HL-60/S4 treated with retinoic acid at 250 ng/mL for 4 days and 3 days (cell line): ENCODE measurements around the gene CCM2.

Experiments used
- in situ Hi-C: fragments of 300-500 bp; cut with MboI; formaldehyde crosslinking; loops from 2 replicates; pipeline ENCODE4 v1.7.0; 2022; ENCODE audit warnings: low sequenced_read_pairs

CCM2 gene

GRCh38 chr7:45061806-45062425, 61.9 kb downstream of the CCM2 start:
- in situ Hi-C loops, result no loop called here

- in situ Hi-C loops, result no loop called here
Observed at GRCh38 chr7:45064047-45064725, 64.2 kb downstream of the CCM2 start.

DNA sequence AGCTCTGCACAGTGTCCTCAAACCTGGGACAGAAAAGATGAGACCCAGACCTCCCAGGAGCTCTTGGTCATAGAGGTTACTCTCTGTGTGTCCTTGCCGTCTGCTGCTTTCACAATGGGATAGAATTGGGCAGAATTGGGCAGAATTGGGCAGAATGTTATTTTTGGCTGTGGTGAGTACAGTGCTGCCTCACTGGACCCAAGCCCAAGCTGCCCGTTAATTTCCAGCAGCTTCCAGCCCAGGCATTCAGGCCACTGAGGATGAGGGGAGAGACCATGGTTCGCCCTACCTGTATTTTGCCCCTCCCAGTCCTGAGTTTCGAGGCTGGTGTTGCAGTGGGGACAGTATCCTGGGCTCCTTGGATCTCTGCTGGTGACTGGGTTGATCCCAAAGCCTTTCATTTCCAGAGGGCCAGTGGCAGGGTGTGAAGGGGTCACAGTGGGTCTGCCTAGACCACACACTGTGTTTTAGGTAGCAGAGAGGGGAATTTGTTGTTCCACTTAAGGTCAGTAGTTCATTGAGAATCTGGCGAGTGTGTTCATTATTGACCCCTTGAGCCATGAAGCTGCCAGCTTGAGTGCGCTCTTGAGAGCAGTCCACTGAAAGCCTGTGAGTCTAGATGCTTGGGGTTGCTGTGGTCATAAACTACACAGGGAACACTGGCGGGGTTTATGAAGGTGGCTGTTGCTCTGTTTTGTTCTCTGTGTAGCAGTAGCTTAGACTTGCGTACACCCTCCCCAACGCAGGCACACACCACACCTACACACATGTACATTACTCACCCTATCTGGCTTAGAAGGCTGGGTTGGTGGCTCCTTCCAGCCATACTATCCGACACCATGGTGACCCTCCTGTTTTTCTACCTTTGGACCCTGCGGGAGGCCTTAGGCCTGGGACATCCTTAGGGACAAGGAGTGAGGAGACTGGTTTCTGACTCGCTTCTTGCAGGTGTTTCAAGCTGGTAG, 65.3 kb downstream of the CCM2 start:
- in situ Hi-C loops, result no loop called here

DNA sequence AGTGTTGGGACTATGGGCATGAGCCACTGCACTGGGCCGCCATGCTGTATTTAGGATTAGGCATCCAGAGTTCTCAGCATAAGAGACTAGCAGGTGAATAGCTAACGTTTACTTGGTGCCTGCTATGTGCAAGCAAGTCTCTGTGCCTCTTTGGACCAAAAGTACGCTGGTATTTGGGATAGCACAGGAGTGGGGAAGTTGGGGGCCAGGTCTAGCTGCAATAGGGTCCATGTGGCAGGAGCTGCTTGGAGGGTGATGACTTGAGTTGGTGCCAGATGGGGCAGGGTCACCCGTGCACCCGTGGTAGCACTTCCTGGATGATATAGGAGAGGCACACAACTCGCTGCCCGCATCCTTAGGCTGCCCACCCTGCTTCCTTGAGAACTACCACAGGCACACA, 66.4 kb downstream of the CCM2 start:
- in situ Hi-C loops, result no loop called here

DNA sequence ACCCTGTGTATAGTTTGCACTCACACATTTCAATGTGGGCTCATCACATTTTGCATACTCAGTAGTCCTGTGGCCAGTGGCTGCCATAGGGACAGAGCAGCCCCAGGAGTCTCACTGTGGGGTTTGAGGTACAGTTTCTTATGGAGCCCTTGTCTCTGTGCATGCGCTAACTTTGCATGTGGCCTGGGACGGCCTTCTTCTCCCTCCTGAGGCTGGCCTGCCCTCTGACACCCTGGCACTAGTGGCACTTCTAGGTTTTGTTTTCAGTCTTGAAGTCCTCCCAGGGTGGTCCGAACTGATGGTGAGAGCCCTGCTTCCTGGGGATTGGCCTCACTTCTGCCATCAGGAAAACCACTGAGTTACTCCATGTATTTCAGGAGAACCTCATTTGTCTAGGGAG, 67.6 kb downstream of the CCM2 start:
- in situ Hi-C loops, result no loop called here

DNA sequence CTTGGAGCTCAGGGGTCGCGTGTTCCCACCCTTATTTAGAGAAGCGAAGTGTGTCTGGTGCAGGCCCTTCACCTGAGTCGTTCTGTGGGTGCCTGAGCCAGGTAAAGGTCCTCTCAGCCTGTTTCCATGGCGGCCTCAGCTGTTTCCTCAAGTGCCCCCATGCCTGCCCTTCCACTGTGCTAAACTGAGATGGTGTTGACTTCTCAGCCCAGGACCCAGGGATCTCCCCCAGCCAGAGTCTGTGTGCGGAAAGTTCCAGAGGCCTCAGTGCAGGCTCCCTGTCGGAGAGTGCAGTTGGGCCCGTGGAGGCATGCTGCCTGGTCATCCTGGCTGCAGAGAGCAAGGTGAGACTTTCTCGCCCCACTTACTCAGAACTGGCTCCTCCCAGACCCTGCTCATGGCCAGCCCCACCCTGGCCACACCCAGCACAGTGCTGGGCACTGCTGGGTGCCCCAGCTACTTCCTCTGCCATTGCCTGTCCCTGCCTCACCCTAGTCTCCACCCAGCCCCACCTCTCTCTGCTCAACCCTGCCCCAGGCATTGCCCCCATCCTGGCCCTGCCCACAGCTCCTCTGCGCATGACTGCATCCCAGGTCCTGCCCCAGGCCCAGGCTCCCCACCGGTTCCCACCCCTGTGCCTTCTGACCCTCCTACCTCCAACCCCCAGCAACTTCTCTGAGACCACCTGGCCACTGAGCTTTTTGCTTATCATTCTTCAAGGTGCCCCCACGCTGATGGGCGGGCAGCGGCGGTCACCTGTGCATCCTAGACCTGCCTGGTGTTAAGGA, 68.4 kb downstream of the CCM2 start:
- in situ Hi-C loops, result no loop called here

GRCh38 chr7:45069444-45070253, 69.6 kb downstream of the CCM2 start:
- in situ Hi-C loops, result no loop called here

- in situ Hi-C loops, result no loop called here
Observed at GRCh38 chr7:45070254-45070642, 70.2 kb downstream of the CCM2 start.

DNA sequence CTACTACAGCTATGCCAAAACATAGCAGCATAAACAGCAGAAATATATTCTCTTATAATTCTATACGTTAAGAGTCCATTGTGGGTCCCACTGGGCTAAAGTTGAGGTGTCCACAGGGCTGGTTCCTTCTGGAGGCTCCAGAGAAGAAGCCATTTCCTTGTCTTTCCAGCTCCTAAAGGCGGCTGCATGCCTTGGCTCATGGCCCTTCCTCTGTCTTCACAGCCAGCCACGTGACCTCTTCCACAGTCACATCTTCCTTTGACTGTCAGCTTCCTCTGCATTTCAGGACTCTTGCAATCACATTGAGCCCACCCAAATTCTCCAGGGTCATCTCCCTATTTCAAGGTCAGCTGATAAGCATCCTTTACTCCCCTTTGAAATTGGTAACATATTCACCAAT, 71.5 kb downstream of the CCM2 start:
- in situ Hi-C loops, result no loop called here

DNA sequence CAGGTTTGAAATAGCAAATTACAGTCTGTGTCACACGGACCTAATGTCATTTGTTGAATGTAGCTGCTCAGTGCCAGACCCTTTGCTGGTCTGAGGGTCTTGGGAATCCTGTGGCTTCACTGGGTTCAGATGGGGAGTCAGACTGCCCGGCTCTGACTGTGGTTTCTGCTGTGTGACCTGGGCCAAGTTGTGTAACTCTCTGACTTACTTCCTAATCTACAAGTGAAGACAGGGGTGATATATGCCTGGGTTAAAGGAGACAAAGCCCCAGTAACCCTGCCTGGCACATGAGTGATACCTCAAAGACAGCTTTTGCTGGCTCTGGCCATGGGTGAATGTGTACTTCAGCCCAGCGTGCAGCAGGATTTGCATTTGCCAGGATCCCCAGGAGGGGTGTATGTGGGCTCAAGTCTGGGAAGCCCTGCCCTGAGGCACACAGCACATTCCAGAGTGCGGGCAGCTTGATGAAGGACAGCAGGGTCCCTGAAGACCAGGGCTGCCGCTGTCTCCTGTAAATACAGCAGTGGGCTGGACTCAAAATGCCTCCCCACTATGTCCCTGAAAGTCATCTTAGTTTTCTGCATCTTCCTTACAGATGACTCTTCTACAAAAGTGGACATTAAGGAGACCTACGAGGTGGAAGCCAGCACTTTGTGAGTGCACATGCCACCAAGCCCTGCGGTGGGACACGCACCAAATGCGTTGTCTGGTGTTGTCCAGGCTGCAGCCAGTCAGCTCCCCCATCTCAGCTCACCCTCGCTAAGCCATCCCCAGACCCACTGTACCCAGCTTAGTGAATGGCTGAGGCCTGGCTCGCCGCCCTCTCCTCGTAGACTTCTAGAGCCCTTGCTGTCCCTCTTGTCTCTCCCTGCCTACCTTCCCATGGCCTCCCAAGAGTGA, 72.4 kb downstream of the CCM2 start:
- in situ Hi-C loops, result no loop called here

DNA sequence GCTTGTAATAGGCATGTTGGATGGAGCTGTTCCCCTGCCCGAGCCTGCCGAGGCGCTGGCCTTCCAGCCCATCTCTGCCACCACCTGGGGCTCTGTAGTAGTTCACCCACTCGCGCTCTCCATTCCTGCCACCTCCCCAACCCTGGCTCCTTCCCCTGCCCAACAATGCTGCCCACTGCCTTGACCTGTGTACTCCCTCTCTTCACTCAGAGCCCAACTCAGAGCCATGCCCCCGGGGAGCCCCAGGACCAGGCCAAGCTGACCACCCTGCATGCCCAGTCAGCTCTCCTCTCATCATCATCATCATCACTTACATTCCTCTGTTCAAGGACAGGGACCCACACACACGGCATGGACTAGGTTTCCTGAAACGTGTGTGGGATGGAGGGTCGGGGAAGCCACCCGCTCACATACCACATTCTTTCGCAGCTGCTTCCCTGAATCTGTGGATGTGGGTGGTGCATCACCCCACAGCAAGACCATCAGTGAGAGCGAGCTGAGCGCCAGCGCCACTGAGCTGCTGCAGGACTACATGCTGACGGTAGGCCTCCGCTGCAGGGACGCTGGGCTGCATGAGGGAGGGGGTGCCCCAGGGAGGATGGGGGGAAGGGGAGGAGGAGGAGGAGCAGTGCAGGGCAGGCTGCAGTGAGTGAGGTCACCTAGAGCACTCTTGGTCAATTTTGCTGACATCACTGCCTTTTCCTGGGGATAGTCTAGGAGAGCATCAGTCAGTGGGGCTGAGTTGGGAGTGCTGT, 73.2 kb downstream of the CCM2 start:
- in situ Hi-C loops, result no loop called here

DNA sequence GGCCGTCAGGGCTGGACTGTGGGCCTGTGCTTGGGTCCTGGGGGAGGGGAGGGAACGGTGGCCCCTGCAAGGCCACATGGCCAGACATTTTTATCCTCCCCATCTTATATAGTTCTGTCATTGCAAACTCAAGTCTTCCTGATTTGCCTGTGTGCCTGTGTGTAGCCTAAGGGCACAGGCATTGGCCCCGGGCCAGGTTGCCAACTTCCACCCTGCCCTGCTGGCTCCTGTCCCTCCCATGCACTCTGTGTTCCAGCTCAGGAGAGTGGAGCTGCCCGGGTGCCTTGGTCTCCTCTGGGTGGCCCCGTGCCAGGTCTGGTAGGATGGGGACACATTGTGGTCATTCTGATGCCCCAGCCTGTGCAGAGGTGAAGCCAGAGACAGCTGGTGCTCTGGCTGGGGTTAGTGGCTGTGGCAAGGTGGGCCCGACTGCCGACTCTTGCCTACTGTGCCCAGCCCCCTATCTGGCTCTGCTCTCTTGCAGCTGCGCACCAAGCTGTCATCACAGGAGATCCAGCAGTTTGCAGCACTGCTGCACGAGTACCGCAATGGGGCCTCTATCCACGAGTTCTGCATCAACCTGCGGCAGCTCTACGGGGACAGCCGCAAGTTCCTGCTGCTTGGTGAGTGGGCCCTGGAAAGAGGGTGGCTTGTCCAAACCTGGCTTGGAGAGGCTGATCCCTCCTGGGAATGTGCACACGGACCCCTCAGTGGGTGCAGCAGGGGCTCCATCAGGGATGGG, 74.0 kb downstream of the CCM2 start:
- in situ Hi-C loops, result no loop called here

GRCh38 chr7:45074528-45075354, 74.7 kb downstream of the CCM2 start:
- in situ Hi-C loops, result no loop called here

DNA sequence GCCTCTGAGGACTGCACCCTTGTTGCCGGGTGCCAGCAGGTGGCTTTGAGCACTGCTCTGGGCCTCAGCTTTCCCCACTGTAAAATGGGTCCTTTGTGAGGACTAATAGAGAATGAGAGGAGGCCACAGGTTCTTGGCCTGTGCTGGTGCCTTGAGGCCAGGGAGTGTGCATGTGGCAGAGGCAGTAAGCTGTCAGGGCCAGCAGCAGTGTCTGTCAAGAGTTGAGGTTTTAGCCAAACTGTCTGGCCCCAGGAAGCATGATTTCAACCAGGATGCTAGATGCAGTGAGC, 75.3 kb downstream of the CCM2 start:
- in situ Hi-C loops, result no loop called here

DNA sequence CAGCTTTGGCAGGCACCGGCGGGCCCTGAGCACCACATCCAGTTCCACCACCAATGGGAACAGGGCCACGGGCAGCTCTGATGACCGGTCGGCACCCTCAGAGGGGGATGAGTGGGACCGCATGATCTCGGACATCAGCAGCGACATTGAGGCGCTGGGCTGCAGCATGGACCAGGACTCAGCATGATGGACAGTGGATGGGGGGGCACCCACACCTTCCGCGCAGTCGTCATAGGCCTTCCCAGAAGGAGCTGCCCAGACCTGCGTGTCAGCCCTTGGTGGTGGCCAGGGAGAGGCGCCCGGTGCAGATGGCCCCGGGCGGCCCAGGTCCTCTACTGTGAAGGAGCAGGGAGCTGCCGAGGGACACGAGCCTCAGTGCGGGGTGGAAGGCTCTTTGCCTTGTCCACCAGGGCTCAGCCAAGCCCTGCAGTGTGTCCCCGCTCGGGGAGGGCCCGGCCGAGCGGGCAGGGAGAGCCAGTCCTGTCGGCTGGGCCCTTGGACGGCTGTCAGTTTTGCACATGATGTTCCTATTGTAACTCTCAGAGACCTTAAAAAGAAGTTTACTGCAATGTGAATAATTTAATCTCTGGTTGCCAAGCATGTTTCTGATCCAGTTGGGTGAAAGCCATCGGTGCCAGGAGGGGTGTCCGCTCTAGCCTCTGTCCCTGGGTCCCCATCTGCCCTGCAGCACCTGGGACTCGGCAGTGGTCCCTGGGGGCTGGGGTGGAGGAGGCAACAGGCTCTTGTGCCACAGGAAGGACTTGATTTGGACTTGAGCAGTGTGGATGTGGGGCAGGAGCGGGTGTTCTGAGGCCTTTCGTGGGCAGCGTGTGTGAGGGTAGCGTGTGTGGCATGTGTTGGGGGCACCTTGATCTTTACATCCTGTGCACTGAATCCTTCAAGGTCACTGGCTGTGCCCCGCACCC, 76.1 kb downstream of the CCM2 start:
- in situ Hi-C loops, result no loop called here

DNA sequence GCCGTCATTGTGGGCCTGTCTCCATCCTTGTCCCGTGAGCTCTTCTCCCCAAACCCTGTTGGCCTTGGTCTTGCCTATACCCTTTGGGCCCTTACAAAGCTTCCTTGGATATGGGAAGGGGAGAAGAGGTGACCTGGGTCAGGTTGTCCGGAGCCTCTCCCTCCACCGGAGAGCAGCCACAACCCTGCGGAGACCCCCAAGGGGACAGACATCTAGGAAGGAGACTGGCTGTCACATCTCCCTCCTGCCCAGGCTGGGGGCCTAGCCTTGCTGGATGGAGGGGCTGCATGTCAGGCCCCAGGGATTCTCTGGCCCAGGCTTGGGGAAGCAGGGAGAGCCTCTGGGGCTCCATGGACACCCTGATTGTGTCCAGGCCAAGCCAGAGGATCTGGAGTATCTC, 76.9 kb downstream of the CCM2 start:
- in situ Hi-C loops, result no loop called here
